Non-pigmented ciliary epithelial cell (primary cell): ENCODE measurements around the gene EEF2.
"Not testable (repeated sequence)": the region's sequence is repeated elsewhere in the genome, so short reads cannot be mapped to it uniquely, and the experiment has no call there.

Experiments
- DNase-seq: peaks from one replicate; pipeline ENCODE4 v3.0.0-alpha.2; 2010; ENCODE audit warnings: low read depth

The EEF2 gene

DNA sequence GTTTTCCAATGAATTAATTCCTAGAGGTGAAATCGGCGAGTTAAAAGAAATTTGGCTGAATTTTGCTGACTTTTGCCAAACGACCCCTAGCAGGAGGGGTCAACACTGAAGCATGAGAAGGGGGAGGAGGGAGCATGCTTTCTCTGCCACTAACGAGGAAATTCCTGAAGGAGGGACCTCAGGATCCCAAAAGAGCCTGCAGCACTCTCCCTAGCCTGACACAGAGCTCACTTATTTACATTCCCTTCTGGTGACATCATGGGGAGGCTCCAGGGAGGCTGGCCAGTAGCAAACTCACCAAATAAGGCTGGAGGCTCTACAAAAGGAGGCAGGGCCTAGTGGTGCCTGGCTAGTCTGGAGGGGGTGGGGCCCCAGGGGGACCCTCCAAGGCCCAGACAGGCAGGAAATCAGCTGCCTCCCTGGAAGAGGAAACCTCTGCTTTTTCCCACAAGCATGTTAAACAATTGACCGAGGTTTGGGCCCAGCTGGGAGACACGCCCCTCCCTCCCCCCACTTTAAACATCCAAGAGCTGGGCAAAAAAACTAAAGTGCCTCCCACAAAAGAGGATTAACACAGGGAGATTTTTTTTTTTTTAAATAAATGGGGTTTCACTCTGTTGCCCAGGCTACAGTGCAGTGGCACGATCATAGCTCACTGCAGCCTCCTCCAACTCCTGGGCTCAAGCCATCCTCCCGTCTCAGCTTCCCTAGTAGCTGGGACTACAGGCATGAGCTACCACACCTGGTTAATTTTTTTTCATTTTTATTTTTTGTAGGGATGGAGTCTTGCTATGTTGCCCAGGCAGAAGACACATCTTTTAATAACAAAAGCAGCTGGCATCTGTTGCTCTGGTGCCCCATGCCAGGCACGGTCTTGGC, 16.5 kb downstream of the EEF2 start:
- peak; percentile 99 for DNase-seq

DNA sequence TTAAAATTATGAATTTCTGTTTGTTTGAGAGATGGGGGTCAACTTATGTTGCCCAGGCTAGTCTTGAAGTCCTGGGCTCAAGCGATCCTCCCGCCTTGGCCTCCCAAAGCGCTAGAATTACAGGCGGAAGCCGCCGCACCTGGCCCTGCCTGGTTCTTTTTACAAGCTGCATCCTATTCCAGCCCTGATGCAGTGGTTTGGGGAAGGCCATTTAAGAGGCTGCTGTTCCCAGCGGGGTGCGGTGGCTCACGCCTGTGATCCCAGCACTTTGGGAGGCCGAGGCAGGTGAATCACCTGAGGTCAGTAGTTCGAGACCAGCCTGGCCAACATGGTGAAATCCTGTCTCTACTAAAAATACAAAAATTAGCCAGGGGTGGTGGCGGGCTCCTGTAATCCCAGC, 17.3 kb downstream of the EEF2 start:
- not testable (repeated sequence) for DNase-seq

DNA sequence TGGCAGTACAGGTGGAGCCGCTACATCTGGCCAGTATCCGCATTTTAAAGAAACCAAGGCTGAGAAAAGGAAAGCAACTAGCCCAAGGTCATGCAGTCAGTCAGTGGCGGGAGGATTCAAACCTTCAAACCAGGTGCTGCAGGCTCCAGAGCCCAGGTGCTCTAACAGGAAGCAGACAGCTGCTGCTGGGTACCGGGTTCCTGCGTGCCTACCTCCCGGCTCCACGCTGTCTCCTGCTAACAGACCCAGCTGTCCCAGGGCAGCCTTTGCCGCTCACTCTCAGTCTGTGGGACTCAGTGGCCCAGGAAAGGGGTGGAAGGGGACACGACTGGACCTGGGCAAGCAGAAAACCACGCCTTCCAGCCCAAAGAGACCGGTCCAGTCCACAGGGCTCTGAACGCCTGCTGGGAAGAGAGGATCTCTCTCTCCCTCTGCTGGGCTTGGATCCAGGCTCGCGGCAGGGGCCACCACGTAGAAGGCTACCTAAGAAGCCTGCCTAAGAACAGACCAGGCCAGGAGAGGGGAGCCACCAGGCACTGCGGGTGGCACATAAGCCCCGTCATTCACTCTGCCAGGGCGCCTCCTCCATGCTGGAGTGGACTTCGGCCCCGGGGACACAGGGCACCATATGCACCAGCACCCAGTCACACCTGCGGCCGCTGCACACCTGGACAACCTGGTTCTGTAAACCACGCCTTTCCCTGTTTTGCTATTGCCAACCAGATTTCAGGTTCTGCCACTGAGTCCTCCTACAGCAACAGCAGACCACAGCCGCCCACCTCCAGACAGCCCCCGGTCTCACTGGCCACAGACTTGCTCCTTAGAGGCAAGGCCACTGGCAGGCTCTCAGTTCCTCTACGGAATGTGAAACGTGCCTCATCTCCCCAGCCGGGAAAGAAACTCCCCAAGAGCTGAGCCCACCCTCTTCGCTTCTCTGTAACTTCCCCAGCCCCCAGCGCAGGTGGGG, 18.9 kb downstream of the EEF2 start:
- no peak for DNase-seq

GRCh38 chr19:3964256-3965194, 20.7 kb downstream of the EEF2 start:
- no peak for DNase-seq

DNA sequence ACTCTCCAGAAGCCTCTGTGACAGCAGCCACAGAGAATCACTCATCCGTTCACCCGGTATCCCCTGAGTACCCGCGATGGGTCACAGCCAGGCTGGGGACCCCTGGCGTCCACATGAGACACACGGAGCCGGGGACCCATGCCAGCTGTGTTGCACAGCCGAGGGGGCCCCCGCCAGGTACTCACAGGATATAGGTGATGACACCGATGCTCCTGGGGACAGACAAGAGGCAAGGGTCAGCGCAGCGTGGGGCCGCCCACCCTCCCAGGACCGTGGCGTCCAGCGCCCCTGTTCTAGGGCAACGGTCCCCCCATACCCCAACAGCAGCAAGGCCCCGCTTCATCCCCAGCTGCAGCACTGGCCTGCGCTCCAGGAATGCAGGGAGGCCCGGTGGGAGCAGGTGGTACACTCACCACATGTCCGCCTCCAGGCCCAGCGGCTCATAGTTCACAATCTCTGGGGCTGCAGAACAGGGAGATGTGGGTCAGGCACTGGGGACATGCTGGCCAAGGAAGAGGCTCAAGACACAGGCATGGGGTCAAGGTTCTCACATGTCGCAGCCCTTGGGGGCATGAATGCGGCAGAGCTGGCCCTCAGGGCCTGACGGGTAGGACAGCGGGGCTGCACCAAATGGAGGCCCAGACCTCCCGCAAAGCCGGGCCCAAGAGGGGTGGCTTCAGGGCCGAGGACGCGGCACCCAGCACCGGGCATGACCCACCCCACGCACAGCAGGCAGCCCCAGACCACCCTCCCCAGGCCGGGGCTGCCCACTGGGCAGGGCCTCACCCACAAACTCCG, 21.6 kb downstream of the EEF2 start:
- no peak for DNase-seq

- no peak for DNase-seq
Observed at GRCh38 chr19:3961007-3961406, 24.3 kb downstream of the EEF2 start.

- no peak for DNase-seq
Observed at GRCh38 chr19:3959766-3960131, 25.5 kb downstream of the EEF2 start.

DNA sequence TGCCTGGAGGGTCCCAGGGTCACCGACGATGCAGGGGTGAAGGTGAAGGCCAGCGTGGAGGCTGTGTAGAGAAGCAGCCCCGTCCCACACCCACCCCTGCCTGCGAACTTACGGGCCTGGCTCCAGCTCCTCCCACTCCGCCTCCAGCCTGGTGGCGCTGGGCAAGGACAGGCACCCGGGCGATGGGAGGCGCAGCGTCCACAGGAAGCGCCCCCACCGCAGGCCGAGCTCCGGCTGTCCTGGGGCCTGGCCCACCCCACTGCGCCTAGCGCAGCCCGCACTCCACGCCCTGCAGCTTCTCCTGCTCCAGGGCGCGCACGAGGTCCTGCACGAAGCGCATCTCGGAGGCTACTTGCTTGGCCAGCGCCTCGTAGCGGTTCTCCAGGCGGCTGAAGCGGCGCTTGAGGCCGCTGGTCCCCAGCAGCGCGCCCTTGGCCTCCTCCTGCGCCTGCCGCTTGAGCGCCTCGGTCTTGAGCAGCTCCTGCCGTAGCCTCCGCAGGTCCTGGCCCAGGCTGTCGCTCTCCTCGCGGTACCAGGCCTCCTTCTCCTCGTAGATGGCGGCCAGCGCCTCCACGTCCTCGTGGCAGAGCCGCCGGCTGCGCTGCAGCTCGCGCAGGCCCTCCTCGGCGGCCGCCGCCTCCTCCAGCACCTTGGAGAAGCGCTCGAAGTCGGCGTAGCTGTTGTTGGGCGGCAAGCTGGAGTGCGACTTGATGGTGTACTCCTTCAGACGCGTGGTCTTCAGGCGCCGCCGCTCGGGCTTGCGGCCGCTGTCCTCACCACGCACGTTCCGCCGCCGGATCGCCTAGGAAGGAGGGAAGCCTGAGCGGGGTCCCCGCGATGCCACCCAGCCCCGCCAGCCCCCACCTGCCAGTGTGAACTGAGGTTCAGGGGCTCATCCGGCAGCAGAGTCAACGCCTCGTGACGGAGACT, 26.2 kb downstream of the EEF2 start:
- DNase-seq = no peak

- DNase-seq = no peak
Observed at GRCh38 chr19:3955688-3956087, 29.6 kb downstream of the EEF2 start.

GRCh38 chr19:3955276-3955675, 30.0 kb downstream of the EEF2 start:
- DNase-seq = not testable (repeated sequence)

- no peak for DNase-seq
Observed at GRCh38 chr19:3954107-3954506, 31.2 kb downstream of the EEF2 start.

- not testable (repeated sequence) for DNase-seq
Observed at GRCh38 chr19:3952755-3953276, 32.4 kb downstream of the EEF2 start.

- DNase-seq = no peak
Observed at GRCh38 chr19:3950871-3951861, 34.1 kb downstream of the EEF2 start.

- no peak for DNase-seq
Observed at GRCh38 chr19:3949997-3950859, 35.0 kb downstream of the EEF2 start.

DNA sequence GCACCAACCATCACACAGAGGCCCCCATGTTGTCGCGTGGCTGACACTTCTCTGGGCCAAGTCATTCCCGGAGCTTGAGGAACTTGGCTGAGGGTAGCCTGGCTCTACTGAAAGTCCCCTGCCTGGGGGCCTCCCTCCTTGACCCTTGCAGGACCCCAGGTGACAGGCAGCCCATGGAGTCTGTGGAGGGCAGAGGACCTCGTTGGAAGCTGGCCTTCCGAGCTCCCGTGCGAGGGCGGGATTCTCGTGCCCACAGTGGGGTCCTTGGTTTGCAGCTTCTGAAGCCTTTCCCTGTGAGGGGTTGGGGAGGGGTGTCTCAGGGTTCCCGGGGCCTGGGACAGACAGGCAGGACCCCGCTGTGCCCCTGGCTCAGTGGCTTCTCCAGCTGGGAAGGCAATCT, 36.0 kb downstream of the EEF2 start:
- DNase-seq = no peak

DNA sequence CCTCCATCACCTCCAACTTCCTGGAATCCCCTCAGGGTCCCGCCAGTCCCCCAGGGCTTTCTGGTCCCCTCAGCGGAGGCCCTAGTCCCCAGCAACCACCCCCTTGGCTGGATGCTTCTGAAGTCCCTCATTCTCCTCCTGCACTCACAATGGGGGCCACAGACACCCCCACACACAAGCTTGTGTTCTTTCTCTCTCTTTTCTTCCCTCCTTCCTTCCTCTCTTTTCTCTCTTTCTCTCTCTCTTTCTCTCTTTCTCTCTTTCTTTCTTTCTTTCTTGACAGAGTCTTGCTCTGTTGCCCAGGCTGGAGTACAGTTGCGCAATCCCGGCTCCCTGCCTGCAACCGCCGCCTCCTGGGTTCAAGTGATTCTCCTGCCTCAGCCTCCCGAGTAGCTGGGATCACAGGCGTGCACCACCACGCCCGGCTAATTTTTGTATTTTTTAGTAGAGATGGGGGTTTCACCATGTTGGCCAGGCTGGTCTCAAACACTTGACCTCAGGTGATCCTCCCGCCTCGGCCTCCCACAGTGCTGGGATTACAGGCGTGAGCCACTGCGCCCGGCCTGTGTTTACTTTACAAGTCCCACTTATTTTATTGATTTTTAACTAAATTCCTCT, 37.8 kb downstream of the EEF2 start:
- not testable (repeated sequence) for DNase-seq

- DNase-seq = no peak
Observed at GRCh38 chr19:3945838-3946237, 39.4 kb downstream of the EEF2 start.
